AG04450 (cell line): ENCODE data around the gene CABLES2. TPM values are rescaled to one million over a fixed set of nuclear protein-coding genes. Genes with fewer than 3 reads are reported as not detected.

Experiments
- CTCF ChIA-PET: fragments of 300-600, 350-600 bp; formaldehyde crosslinking; extraction: SDS; loops from one replicate; lab custom pipeline; 2022; ENCODE audit warnings: antibody characterized with exemption, inconsistent platforms; lab: Charles Lee
- POLR2A ChIA-PET: fragments of 350-600 bp; formaldehyde crosslinking; extraction: SDS; loops from one replicate; lab custom pipeline; 2021; ENCODE audit warnings: antibody characterized with exemption, inconsistent platforms; lab: Yijun Ruan, JAX
- DNase-seq: peaks from one replicate; pipeline ENCODE4 v3.0.0-alpha.2; 2011; ENCODE audit warnings: low read depth, low spot score
- H3K27ac ChIP-seq: one replicate; pipeline ENCODE4 v1.5.1; 2012; ENCODE audit warnings: low read depth, low read length, control low read depth
- H3K27me3 ChIP-seq: one replicate; pipeline ENCODE4 v1.6.0; 2012; ENCODE audit warnings: low read length; ENCODE audit not compliant: control insufficient read depth, insufficient read depth
- H3K4me3 ChIP-seq: 2 replicates; pipeline ENCODE4 v1.5.1; 2011; ENCODE audit warnings: mild to moderate bottlenecking, low read depth, low read length, control low read depth
- H3K9me3 ChIP-seq: 2 replicates; pipeline ENCODE4 v1.5.1; 2012; ENCODE audit warnings: low read length; ENCODE audit not compliant: control insufficient read depth, insufficient read depth
- polyA minus RNA-seq: library from RNA; depleted of rRNA, polyadenylated mRNA; stranded (reverse); fragments of >200 nt; gene quantifications from 2 replicates; pipeline ENCODE4 v1.2.3, GENCODE V29; 2011; rRNA and poly(A)+ RNA removed
- polyA plus RNA-seq: library from polyadenylated mRNA; depleted of rRNA; stranded (reverse); fragments of >200 nt; gene quantifications from 2 replicates; pipeline ENCODE4 v1.2.3, GENCODE V29; 2011; rRNA removed
- TF ChIP-seq, protein P1 (sequence below): IDR thresholded peaks from 2 replicates; pipeline ENCODE4 v1.5.1; 2011; ENCODE audit warnings: low read depth, low read length, control low read depth, inconsistent platforms

CABLES2 gene
- polyA plus RNA-seq: 3.8 and 4.9 TPM in 2 replicates
- polyA minus RNA-seq: 5.1 and 6.6 TPM in 2 replicates

DNA sequence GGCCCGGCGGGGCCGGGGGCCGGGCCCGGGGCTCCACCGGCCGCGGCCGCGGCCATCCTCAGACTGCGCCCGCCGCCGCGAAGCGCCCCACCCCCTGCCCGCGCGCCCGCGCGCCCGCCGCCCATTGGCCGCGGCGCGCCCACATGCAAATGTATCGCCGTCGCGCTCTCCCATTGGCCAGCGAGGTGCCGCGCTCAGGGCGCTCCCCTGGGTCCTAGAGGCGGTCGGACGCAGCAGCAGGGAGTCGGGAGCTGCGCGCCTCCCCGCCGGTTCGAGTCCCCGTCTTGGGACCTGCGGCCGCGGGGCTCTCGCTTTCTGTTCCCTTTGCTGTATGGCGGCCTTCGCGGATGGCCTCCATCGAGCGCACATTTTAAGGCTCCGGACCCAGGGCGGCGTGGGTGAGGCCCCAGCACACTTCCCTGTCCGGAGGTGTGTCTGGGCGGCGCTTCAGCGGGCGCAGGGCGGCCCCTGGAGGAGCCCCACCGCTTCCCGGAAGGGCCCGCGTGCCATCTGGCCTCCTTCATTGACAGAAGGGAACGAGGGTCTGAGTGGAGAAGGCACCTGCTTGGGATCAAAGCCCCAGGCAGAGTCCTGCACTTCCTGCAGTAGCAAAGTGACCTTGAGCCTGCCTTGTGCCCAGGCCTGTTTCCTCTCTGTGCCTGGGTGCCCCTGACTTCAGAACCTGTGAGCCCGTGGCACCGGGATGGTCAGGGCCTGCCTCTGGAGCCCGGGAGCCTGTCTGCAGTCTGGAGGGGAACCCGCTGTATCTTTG, at the start of gene CABLES2:
TSS of gene CABLES2 (minus strand) at position 65 of the 772 bp plus-strand sequence. CDS start at position 56, 9 bp downstream.
- ChIA-PET CTCF (no interaction called here), POLR2A (no interaction called here)
- Histone ChIP-seq H3K9me3 (no peaks in the 10 kb centered on the region; the same call in 1 of the 2 replicates), H3K27me3 (peaks cover 12% of the 10 kb centered on the region), H3K4me3 (peak within 1 kb of the TSS; percentile 68), H3K27ac (no peak within 1 kb of the TSS)
- TF ChIP-seq, protein P1, sequence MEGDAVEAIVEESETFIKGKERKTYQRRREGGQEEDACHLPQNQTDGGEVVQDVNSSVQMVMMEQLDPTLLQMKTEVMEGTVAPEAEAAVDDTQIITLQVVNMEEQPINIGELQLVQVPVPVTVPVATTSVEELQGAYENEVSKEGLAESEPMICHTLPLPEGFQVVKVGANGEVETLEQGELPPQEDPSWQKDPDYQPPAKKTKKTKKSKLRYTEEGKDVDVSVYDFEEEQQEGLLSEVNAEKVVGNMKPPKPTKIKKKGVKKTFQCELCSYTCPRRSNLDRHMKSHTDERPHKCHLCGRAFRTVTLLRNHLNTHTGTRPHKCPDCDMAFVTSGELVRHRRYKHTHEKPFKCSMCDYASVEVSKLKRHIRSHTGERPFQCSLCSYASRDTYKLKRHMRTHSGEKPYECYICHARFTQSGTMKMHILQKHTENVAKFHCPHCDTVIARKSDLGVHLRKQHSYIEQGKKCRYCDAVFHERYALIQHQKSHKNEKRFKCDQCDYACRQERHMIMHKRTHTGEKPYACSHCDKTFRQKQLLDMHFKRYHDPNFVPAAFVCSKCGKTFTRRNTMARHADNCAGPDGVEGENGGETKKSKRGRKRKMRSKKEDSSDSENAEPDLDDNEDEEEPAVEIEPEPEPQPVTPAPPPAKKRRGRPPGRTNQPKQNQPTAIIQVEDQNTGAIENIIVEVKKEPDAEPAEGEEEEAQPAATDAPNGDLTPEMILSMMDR: no peak
- peak; percentile 66 for DNase-seq

- DNase-seq: no peak
- POLR2A ChIA-PET: no interaction called here
Observed at GRCh38 chr20:62455929-62456328, 48.8 kb upstream of the CABLES2 start.

GRCh38 chr20:62454904-62455636, 48.0 kb upstream of the CABLES2 start:
- TF ChIP-seq, protein P1: no peak
- no peak overlapping the region for H3K4me3 ChIP-seq
- ChIA-PET POLR2A (interaction anchor here (0.7 kb wide), 1 partner anchor 1651 kb away, joined by 3 read pairs; no protein-coding TSS in a partner anchor), CTCF (no interaction called here)
- peaks cover 50% of the 10 kb centered on the region for H3K27me3 ChIP-seq
- DNase-seq: no peak
- no peaks in the 10 kb centered on the region; the same call in 1 of the 2 replicates for H3K9me3 ChIP-seq
- no peak overlapping the region for H3K27ac ChIP-seq

More at GRCh38 chr20:62455929-62456328, 48.8 kb upstream of the CABLES2 start:
- Histone ChIP-seq H3K27me3 (peaks cover 57% of the 10 kb centered on the region), H3K4me3 (no peak overlapping the region), H3K9me3 (no peaks in the 10 kb centered on the region; the same call in 1 of the 2 replicates), H3K27ac (no peak overlapping the region)
- TF ChIP-seq, protein P1: no peak
- CTCF ChIA-PET: no interaction called here

GRCh38 chr20:62453186-62453808, 46.2 kb upstream of the CABLES2 start:
- Histone ChIP-seq H3K27me3 (peaks cover 42% of the 10 kb centered on the region), H3K27ac (no peak overlapping the region), H3K9me3 (no peaks in the 10 kb centered on the region; the same call in 1 of the 2 replicates), H3K4me3 (no peak overlapping the region)
- ChIA-PET CTCF (no interaction called here), POLR2A (interaction anchor here (0.7 kb wide), 1 partner anchor 114 kb away, joined by 3 read pairs; no protein-coding TSS in a partner anchor)
- no peak for DNase-seq
- TF ChIP-seq, protein P1: no peak
